Central memory CD4-positive, alpha-beta T cell (primary cell): ENCODE data around the gene SPI1.
"Not testable (repeated sequence)": the region's sequence is repeated elsewhere in the genome, so short reads cannot be mapped to it uniquely, and the experiment has no call there.

Experiments
- DNase-seq: peaks from one replicate; pipeline ENCODE4 v3.0.0; 2022

Gene SPI1

GRCh38 chr11:47316501-47316900 lies 61.8 kb downstream of the SPI1 start:
- not testable (repeated sequence) for DNase-seq

GRCh38 chr11:47314992-47315391 lies 63.4 kb downstream of the SPI1 start:
- no peak for DNase-seq

GRCh38 chr11:47308050-47308823 lies 70.1 kb downstream of the SPI1 start:
- no peak for DNase-seq

- DNase-seq: no peak
These were observed 71.9 kb downstream of the SPI1 start for GRCh38 chr11:47306484-47306844.

GRCh38 chr11:47305734-47306483 lies 72.4 kb downstream of the SPI1 start:
- no peak for DNase-seq
